GM23338 (cell line): ENCODE data around the gene RAB11FIP4. TPM values are rescaled to one million over a fixed set of nuclear protein-coding genes. Genes with fewer than 3 reads are reported as not detected.

Source experiments
- ATAC-seq: fragments of 200-7000 bp; cut with Tn5 transposase; 3 replicates; pipeline ENCODE4 v1.9.1; 2020
- DNase-seq: peaks from one replicate; pipeline ENCODE4 v3.0.0-alpha.2; 2015; ENCODE audit warnings: low spot score
- H2AFZ ChIP-seq: fragments of 200-600 bp; sonication (generic); 2 replicates; pipeline ENCODE4 v1.8.0; 2016; ENCODE audit warnings: antibody characterized with exemption, mild to moderate bottlenecking, moderate library complexity
- H3F3A ChIP-seq: fragments of 200-600 bp; sonication (generic); replicated peaks from 2 replicates; pipeline ENCODE4 v1.8.0; 2017; ENCODE audit warnings: antibody characterized with exemption, mixed run types, low read depth
- H3K27ac ChIP-seq: fragments of 200-600 bp; sonication (generic); 2 replicates; pipeline ENCODE4 v1.6.1; 2016; ENCODE audit warnings: low read depth
- H3K27me3 ChIP-seq: fragments of 200-600 bp; sonication (generic); 2 replicates; pipeline ENCODE4 v1.8.0; 2016; ENCODE audit warnings: mild to moderate bottlenecking, mixed run types, moderate library complexity; ENCODE audit not compliant: insufficient read depth
- H3K36me3 ChIP-seq: fragments of 200-600 bp; sonication (generic); 2 replicates; pipeline ENCODE4 v1.8.0; 2016; ENCODE audit warnings: mild to moderate bottlenecking; ENCODE audit not compliant: insufficient read depth
- H3K4me1 ChIP-seq: fragments of 200-600 bp; sonication (generic); 2 replicates; pipeline ENCODE4 v1.8.0; 2016; ENCODE audit warnings: mild to moderate bottlenecking, moderate library complexity; ENCODE audit not compliant: insufficient read depth
- H3K4me2 ChIP-seq: fragments of 200-600 bp; sonication (generic); 2 replicates; pipeline ENCODE4 v1.7.1; 2017; ENCODE audit warnings: mixed run types
- H3K4me3 ChIP-seq: fragments of 200-600 bp; sonication (generic); 2 replicates; pipeline ENCODE4 v1.6.1; 2016; ENCODE audit warnings: mixed run types
- H3K79me2 ChIP-seq: fragments of 200-600 bp; sonication (generic); replicated peaks from 2 replicates; pipeline ENCODE4 v1.8.0; 2017; ENCODE audit warnings: mild to moderate bottlenecking; ENCODE audit not compliant: insufficient read depth
- H3K9me2 ChIP-seq: fragments of 200-600 bp; sonication (generic); 2 replicates; pipeline ENCODE4 v1.8.0; 2017; ENCODE audit not compliant: insufficient read depth
- H4K20me1 ChIP-seq: fragments of 200-600 bp; sonication (generic); replicated peaks from 2 replicates; pipeline ENCODE4 v1.8.0; 2017; ENCODE audit warnings: mild to moderate bottlenecking; ENCODE audit not compliant: insufficient read depth
- H3K27ac Mint-ChIP-seq: 2 replicates; pipeline ENCODE4 v1.8.0; 2020; ENCODE audit warnings: inconsistent platforms, mild to moderate bottlenecking, moderate library complexity, mixed read lengths
- H3K27me3 Mint-ChIP-seq: 3 replicates; pipeline ENCODE4 v1.8.0; 2022; ENCODE audit warnings: low read depth, mild to moderate bottlenecking, moderate library complexity, mixed read lengths, inconsistent platforms; ENCODE audit not compliant: insufficient read depth, poor library complexity
- H3K36me3 Mint-ChIP-seq: 3 replicates; pipeline ENCODE4 v1.8.0; 2021; ENCODE audit warnings: low read depth, mild to moderate bottlenecking, inconsistent platforms, moderate library complexity, mixed read lengths
- H3K4me1 Mint-ChIP-seq: 3 replicates; pipeline ENCODE4 v1.8.0; 2020; ENCODE audit warnings: mild to moderate bottlenecking, inconsistent platforms, mixed read lengths
- H3K4me3 Mint-ChIP-seq: 3 replicates; pipeline ENCODE4 v1.8.0; 2021; ENCODE audit warnings: moderate library complexity, mild to moderate bottlenecking, inconsistent platforms, mixed read lengths
- H3K9me3 Mint-ChIP-seq: 3 replicates; pipeline ENCODE4 v1.8.0; 2020; ENCODE audit warnings: moderate library complexity, mild to moderate bottlenecking, inconsistent platforms, mixed read lengths
- CREB1 ChIP-seq: fragments of 250-450 bp; sonication (Bioruptor Pico); IDR thresholded peaks from 2 replicates; pipeline ENCODE4 v1.5.0; 2020; ENCODE audit warnings: low read depth, mild to moderate bottlenecking, moderate library complexity
- EZH2 ChIP-seq: fragments of 200-600 bp; sonication (generic); IDR thresholded peaks from one replicate; pipeline ENCODE4 v1.8.0; 2017; ENCODE audit warnings: antibody characterized with exemption, mild to moderate bottlenecking, low read depth; ENCODE audit not compliant: unreplicated experiment
- EZH2phosphoT487 ChIP-seq: fragments of 200-600 bp; sonication (generic); IDR thresholded peaks from one replicate; pipeline ENCODE4 v1.8.1; 2018; ENCODE audit warnings: antibody characterized with exemption; ENCODE audit not compliant: unreplicated experiment
- JUNB ChIP-seq: IDR thresholded peaks from one replicate; pipeline ENCODE4 v1.6.1; 2016; ENCODE audit warnings: antibody characterized with exemption; ENCODE audit not compliant: unreplicated experiment
- NANOG ChIP-seq: IDR thresholded peaks from 2 replicates; pipeline ENCODE4 v1.6.1; 2016; ENCODE audit warnings: antibody characterized with exemption, borderline replicate concordance
- POLR2AphosphoS5 ChIP-seq: IDR thresholded peaks from 2 replicates; pipeline ENCODE4 v1.6.1; 2016; ENCODE audit warnings: antibody characterized with exemption, low read depth
- STAT1 ChIP-seq: IDR thresholded peaks from one replicate; pipeline ENCODE4 v1.6.1; 2016; ENCODE audit warnings: antibody characterized with exemption; ENCODE audit not compliant: unreplicated experiment
- ZNF114 ChIP-seq: fragments of 250-450 bp; sonication (Bioruptor Pico); IDR thresholded peaks from 2 replicates; pipeline ENCODE4 v1.5.0; 2020; ENCODE audit warnings: mild to moderate bottlenecking, moderate library complexity
- ZNF331 ChIP-seq: fragments of 250-450 bp; sonication (Bioruptor Pico); IDR thresholded peaks from 2 replicates; pipeline ENCODE4 v1.5.0; 2020; ENCODE audit warnings: low read depth, mild to moderate bottlenecking, moderate library complexity
- polyA plus RNA-seq: library from polyadenylated mRNA; unstranded; fragments of >200 nt; fragmentation: Nextera tagmentation; extraction: Ambion mirVana; gene quantifications from 2 replicates; pipeline ENCODE4 v1.2.1, GENCODE V29; 2016
- total RNA-seq: library from RNA; depleted of rRNA; stranded (reverse); fragments of >200 nt; shearing (Covaris generic); gene quantifications from 2 replicates; pipeline ENCODE4 v1.2.3, GENCODE V29; 2014
- TF ChIP-seq, protein P1 (sequence below), 2 experiments: fragments of 200-600 bp in 1 of 2; sonication (generic) in 1 of 2; conservative IDR thresholded peaks; 2 replicates each; pipeline versions ENCODE4 v1.5.1 to v1.6.1; 2016 to 2017; ENCODE audit warnings: antibody characterized with exemption in 2 of 2, low read depth in 2 of 2, mild to moderate bottlenecking in 2 of 2, moderate library complexity in 1 of 2
- TF ChIP-seq, protein P2 (sequence below): fragments of 250-450 bp; sonication (Bioruptor Pico); IDR thresholded peaks from 2 replicates; pipeline ENCODE4 v1.5.0; 2020; ENCODE audit warnings: mild to moderate bottlenecking, moderate library complexity
- TF ChIP-seq, protein P3 (sequence below): IDR thresholded peaks from 2 replicates; pipeline ENCODE4 v1.6.1; 2016; ENCODE audit warnings: antibody characterized with exemption
- TF ChIP-seq, protein P4 (sequence below): IDR thresholded peaks from one replicate; pipeline ENCODE4 v1.6.1; 2018; ENCODE audit warnings: antibody characterized with exemption; ENCODE audit not compliant: unreplicated experiment

Gene RAB11FIP4
- total and polyA plus RNA-seq, 2 experiments from 2014 or later: 26.0 to 65.6 TPM

DNA sequence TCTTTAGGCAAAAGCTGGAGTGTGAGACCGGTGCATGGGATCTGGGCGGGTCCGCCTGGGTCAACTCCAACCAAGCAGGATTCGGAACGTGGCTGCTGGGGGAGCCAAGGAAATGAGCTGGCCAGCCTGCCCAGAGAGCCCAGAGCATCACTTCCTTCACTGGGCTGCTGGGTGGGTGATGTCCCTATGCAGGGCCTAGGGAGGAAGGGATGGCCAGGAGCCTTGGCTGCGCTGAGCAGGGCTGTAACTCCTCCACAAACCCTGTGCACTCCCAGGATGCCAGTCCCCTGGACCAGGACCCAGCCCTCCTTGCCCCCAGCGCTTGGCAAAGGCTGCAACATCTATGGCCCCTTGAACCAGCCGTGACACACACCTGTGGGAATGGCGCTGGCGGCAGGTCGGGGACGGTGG is 138.4 kb downstream of the RAB11FIP4 start:
- H3K4me3 ChIP-seq: no peak overlapping the region
- no peak for DNase-seq
- H2AFZ ChIP-seq: no peak overlapping the region
- H3K79me2 ChIP-seq: no peaks in the 10 kb centered on the region
- Mint-ChIP-seq H3K4me3 (no peak overlapping the region), H3K27ac (no peak overlapping the region), H3K4me1 (peaks cover 5% of the 10 kb centered on the region; the same call in 2 of the 3 replicates), H3K9me3 (no peaks in the 10 kb centered on the region), H3K36me3 (peaks cover 15% of the 10 kb centered on the region), H3K27me3 (peaks cover 9% of the 10 kb centered on the region)
- no peaks in the 10 kb centered on the region for H3K9me2 ChIP-seq
- H4K20me1 ChIP-seq: no peaks in the 10 kb centered on the region; the same call in none of the 2 replicates
- peaks cover 9% of the 10 kb centered on the region; the same call in 1 of the 2 replicates for H3K36me3 ChIP-seq
- H3F3A ChIP-seq: no peaks in the 10 kb centered on the region
- TF ChIP-seq, protein P1, sequence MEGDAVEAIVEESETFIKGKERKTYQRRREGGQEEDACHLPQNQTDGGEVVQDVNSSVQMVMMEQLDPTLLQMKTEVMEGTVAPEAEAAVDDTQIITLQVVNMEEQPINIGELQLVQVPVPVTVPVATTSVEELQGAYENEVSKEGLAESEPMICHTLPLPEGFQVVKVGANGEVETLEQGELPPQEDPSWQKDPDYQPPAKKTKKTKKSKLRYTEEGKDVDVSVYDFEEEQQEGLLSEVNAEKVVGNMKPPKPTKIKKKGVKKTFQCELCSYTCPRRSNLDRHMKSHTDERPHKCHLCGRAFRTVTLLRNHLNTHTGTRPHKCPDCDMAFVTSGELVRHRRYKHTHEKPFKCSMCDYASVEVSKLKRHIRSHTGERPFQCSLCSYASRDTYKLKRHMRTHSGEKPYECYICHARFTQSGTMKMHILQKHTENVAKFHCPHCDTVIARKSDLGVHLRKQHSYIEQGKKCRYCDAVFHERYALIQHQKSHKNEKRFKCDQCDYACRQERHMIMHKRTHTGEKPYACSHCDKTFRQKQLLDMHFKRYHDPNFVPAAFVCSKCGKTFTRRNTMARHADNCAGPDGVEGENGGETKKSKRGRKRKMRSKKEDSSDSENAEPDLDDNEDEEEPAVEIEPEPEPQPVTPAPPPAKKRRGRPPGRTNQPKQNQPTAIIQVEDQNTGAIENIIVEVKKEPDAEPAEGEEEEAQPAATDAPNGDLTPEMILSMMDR (conservative IDR thresholded peaks at IDR 0.05; ENCODE audit: low read depth in 2 of 2): no peak
- no peak for TF ChIP-seq STAT1
- no peak for TF ChIP-seq EZH2phosphoT487
- no peak for TF ChIP-seq POLR2AphosphoS5
- no peak for TF ChIP-seq EZH2
- no peak for TF ChIP-seq CREB1 (CRISPR knock-in tag)
- TF ChIP-seq NANOG: no peak
- TF ChIP-seq, protein P2, sequence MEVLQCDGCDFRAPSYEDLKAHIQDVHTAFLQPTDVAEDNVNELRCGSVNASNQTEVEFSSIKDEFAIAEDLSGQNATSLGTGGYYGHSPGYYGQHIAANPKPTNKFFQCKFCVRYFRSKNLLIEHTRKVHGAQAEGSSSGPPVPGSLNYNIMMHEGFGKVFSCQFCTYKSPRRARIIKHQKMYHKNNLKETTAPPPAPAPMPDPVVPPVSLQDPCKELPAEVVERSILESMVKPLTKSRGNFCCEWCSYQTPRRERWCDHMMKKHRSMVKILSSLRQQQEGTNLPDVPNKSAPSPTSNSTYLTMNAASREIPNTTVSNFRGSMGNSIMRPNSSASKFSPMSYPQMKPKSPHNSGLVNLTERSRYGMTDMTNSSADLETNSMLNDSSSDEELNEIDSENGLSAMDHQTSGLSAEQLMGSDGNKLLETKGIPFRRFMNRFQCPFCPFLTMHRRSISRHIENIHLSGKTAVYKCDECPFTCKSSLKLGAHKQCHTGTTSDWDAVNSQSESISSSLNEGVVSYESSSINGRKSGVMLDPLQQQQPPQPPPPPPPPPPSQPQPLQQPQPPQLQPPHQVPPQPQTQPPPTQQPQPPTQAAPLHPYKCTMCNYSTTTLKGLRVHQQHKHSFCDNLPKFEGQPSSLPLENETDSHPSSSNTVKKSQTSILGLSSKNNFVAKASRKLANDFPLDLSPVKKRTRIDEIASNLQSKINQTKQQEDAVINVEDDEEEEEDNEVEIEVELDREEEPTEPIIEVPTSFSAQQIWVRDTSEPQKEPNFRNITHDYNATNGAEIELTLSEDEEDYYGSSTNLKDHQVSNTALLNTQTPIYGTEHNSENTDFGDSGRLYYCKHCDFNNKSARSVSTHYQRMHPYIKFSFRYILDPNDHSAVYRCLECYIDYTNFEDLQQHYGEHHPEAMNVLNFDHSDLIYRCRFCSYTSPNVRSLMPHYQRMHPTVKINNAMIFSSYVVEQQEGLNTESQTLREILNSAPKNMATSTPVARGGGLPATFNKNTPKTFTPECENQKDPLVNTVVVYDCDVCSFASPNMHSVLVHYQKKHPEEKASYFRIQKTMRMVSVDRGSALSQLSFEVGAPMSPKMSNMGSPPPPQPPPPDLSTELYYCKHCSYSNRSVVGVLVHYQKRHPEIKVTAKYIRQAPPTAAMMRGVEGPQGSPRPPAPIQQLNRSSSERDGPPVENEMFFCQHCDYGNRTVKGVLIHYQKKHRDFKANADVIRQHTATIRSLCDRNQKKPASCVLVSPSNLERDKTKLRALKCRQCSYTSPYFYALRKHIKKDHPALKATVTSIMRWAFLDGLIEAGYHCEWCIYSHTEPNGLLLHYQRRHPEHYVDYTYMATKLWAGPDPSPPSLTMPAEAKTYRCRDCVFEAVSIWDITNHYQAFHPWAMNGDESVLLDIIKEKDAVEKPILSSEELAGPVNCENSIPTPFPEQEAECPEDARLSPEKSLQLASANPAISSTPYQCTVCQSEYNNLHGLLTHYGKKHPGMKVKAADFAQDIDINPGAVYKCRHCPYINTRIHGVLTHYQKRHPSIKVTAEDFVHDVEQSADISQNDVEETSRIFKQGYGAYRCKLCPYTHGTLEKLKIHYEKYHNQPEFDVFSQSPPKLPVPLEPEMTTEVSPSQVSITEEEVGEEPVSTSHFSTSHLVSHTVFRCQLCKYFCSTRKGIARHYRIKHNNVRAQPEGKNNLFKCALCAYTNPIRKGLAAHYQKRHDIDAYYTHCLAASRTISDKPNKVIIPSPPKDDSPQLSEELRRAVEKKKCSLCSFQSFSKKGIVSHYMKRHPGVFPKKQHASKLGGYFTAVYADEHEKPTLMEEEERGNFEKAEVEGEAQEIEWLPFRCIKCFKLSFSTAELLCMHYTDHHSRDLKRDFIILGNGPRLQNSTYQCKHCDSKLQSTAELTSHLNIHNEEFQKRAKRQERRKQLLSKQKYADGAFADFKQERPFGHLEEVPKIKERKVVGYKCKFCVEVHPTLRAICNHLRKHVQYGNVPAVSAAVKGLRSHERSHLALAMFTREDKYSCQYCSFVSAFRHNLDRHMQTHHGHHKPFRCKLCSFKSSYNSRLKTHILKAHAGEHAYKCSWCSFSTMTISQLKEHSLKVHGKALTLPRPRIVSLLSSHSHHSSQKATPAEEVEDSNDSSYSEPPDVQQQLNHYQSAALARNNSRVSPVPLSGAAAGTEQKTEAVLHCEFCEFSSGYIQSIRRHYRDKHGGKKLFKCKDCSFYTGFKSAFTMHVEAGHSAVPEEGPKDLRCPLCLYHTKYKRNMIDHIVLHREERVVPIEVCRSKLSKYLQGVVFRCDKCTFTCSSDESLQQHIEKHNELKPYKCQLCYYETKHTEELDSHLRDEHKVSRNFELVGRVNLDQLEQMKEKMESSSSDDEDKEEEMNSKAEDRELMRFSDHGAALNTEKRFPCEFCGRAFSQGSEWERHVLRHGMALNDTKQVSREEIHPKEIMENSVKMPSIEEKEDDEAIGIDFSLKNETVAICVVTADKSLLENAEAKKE (CRISPR knock-in tag): no peak
- TF ChIP-seq ZNF331 (CRISPR knock-in tag): no peak
- no peak for TF ChIP-seq ZNF114 (CRISPR knock-in tag)
- no peak for TF ChIP-seq JUNB
- TF ChIP-seq, protein P3, sequence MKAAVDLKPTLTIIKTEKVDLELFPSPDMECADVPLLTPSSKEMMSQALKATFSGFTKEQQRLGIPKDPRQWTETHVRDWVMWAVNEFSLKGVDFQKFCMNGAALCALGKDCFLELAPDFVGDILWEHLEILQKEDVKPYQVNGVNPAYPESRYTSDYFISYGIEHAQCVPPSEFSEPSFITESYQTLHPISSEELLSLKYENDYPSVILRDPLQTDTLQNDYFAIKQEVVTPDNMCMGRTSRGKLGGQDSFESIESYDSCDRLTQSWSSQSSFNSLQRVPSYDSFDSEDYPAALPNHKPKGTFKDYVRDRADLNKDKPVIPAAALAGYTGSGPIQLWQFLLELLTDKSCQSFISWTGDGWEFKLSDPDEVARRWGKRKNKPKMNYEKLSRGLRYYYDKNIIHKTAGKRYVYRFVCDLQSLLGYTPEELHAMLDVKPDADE: no peak
- TF ChIP-seq, protein P4, sequence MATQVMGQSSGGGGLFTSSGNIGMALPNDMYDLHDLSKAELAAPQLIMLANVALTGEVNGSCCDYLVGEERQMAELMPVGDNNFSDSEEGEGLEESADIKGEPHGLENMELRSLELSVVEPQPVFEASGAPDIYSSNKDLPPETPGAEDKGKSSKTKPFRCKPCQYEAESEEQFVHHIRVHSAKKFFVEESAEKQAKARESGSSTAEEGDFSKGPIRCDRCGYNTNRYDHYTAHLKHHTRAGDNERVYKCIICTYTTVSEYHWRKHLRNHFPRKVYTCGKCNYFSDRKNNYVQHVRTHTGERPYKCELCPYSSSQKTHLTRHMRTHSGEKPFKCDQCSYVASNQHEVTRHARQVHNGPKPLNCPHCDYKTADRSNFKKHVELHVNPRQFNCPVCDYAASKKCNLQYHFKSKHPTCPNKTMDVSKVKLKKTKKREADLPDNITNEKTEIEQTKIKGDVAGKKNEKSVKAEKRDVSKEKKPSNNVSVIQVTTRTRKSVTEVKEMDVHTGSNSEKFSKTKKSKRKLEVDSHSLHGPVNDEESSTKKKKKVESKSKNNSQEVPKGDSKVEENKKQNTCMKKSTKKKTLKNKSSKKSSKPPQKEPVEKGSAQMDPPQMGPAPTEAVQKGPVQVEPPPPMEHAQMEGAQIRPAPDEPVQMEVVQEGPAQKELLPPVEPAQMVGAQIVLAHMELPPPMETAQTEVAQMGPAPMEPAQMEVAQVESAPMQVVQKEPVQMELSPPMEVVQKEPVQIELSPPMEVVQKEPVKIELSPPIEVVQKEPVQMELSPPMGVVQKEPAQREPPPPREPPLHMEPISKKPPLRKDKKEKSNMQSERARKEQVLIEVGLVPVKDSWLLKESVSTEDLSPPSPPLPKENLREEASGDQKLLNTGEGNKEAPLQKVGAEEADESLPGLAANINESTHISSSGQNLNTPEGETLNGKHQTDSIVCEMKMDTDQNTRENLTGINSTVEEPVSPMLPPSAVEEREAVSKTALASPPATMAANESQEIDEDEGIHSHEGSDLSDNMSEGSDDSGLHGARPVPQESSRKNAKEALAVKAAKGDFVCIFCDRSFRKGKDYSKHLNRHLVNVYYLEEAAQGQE: no peak
- no peaks in the 10 kb centered on the region for H3K27me3 ChIP-seq
- no peak for ATAC-seq
- no peak overlapping the region for H3K4me2 ChIP-seq
- H3K27ac ChIP-seq: no peak overlapping the region
- no peaks in the 10 kb centered on the region; the same call in 1 of the 2 replicates for H3K4me1 ChIP-seq
